Lung (tissue), 12 donors: Measurements from ENCODE around the gene TFF2. TPM values are rescaled to one million over a fixed set of nuclear protein-coding genes. Genes with fewer than 3 reads are reported as not detected.

Source experiments
- ATAC-seq: fragments of 200-7000 bp; cut with Tn5 transposase; one replicate; pipeline ENCODE4 v1.9.1; 2020; ENCODE audit warnings: moderate number of reproducible peaks; ENCODE audit not compliant: insufficient read depth, low FRiP score
- DNase-seq, 3 donors: peaks; one replicate each; pipeline ENCODE4 v3.0.0-alpha.2; 2013 to 2017
- H3K27ac ChIP-seq, 2 donors: one replicate each; pipeline ENCODE4 v1.5.1; 2013; ENCODE audit warnings: mild to moderate bottlenecking in 2 of 2, moderate library complexity in 2 of 2, control low read depth in 1 of 2, inconsistent platforms in 1 of 2, low read depth in 1 of 2, low read length in 1 of 2
- H3K27me3 ChIP-seq, 3 donors: one replicate each; pipeline ENCODE4 v1.5.1; 2013; ENCODE audit warnings: low read length in 2 of 3; ENCODE audit not compliant: control insufficient read depth in 3 of 3, insufficient read depth in 3 of 3
- H3K36me3 ChIP-seq, 4 donors: one replicate each; pipeline ENCODE4 v1.5.1; 2013; ENCODE audit warnings: low read length in 4 of 4, mild to moderate bottlenecking in 1 of 4, moderate library complexity in 1 of 4; ENCODE audit not compliant: control insufficient read depth in 4 of 4, insufficient read depth in 4 of 4
- H3K4me1 ChIP-seq, 5 donors: one replicate each; pipeline ENCODE4 v1.5.1; 2013; ENCODE audit warnings: low read length in 5 of 5, mild to moderate bottlenecking in 2 of 5, moderate library complexity in 1 of 5; ENCODE audit not compliant: control insufficient read depth in 5 of 5, insufficient read depth in 5 of 5
- H3K4me3 ChIP-seq: one replicate; pipeline ENCODE4 v1.5.1; 2013; ENCODE audit warnings: mild to moderate bottlenecking, control low read depth, moderate library complexity
- H3K9ac ChIP-seq, 2 donors: one replicate each; pipeline ENCODE4 v1.5.1; 2013; ENCODE audit warnings: low read length in 2 of 2, control low read depth in 1 of 2; ENCODE audit not compliant: insufficient read depth in 1 of 2
- H3K9me3 ChIP-seq, 4 donors: one replicate each; pipeline ENCODE4 v1.5.1; 2013; ENCODE audit warnings: low read length in 3 of 4, mild to moderate bottlenecking in 1 of 4, moderate library complexity in 1 of 4; ENCODE audit not compliant: control insufficient read depth in 4 of 4, insufficient read depth in 3 of 4
- WGBS, 2 donors: extraction: QIAGEN DNeasy Blood & Tissue Kit; methylation state at CpG; one replicate each; pipeline ENCODE4 v1.1.7; 2013; 5-methylcytosine and 5-hydroxymethylcytosine counted together
- polyA plus RNA-seq, 2 donors: library from polyadenylated mRNA; stranded (reverse); fragments of 200-250 nt; gene quantifications; one replicate each; pipeline ENCODE4 v1.2.1, GENCODE V29; 2013
- total RNA-seq, 2 donors: library from RNA; depleted of rRNA in 1 of 2; stranded (reverse); fragments of >200 nt in 1 of 2; gene quantifications; one replicate each; pipeline ENCODE4 v1.2.1, GENCODE V29; 2014 to 2021
- TF ChIP-seq, protein P1 (sequence below): IDR thresholded peaks from 2 replicates; pipeline ENCODE4 v1.5.1; 2012; ENCODE audit warnings: mild to moderate bottlenecking; ENCODE audit errors: control extremely low read depth, extremely low read depth
- donor health status: control.
- donor health status: control.
- donor health status: Bipolar disorder and iron deficiency.
- donor health status: healthy.
- donor health status: DM: yes; HTN: yes; CAD: no.

The TFF2 gene
- total and polyA plus RNA-seq, 4 donors: not detected

DNA sequence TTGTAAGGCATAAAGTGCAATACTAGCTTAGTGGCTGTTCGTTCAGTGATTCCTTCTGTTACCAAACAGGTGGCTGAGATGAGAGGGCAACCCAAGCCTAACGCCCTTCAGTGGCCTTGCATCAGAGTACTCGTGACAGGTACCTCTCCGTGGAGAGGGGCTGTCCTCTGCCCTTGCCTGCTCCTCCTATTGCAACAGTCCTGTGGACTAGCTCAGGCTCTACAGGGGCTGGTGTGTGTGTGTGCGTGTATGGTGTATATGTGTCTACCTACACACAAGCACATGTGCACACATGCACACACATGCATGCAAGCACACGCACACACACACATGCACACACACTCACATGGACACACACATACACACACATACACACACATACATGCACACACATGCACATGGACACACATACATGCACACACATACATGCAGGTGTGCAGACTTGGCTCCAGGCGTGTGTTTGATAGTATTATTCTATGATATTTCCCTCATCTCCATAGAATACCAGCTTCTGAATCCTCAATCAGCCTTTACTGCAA is 50.7 kb downstream of the TFF2 start:
- peak overlapping the region in 1 of 2 donors; percentile 42 for H3K27ac ChIP-seq
- TF ChIP-seq, protein P1, sequence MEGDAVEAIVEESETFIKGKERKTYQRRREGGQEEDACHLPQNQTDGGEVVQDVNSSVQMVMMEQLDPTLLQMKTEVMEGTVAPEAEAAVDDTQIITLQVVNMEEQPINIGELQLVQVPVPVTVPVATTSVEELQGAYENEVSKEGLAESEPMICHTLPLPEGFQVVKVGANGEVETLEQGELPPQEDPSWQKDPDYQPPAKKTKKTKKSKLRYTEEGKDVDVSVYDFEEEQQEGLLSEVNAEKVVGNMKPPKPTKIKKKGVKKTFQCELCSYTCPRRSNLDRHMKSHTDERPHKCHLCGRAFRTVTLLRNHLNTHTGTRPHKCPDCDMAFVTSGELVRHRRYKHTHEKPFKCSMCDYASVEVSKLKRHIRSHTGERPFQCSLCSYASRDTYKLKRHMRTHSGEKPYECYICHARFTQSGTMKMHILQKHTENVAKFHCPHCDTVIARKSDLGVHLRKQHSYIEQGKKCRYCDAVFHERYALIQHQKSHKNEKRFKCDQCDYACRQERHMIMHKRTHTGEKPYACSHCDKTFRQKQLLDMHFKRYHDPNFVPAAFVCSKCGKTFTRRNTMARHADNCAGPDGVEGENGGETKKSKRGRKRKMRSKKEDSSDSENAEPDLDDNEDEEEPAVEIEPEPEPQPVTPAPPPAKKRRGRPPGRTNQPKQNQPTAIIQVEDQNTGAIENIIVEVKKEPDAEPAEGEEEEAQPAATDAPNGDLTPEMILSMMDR: no peak
- WGBS, 2 donors: 72 to 78% methylated on average over 7 of the region's 7 CpGs
- H3K9ac ChIP-seq: no peak overlapping the region
- H3K27me3 ChIP-seq: peaks cover 0 to 4% (median 0%) of the 10 kb centered on the region in 3 donors
- H3K4me1 ChIP-seq: peaks cover 0 to 15% (median 7%) of the 10 kb centered on the region in 5 donors
- H3K4me3 ChIP-seq: no peak overlapping the region
- ATAC-seq (no peak), DNase-seq (no peak)
- peaks cover 0 to 11% (median 3%) of the 10 kb centered on the region in 4 donors for H3K36me3 ChIP-seq
- no peaks in the 10 kb centered on the region for H3K9me3 ChIP-seq

DNA sequence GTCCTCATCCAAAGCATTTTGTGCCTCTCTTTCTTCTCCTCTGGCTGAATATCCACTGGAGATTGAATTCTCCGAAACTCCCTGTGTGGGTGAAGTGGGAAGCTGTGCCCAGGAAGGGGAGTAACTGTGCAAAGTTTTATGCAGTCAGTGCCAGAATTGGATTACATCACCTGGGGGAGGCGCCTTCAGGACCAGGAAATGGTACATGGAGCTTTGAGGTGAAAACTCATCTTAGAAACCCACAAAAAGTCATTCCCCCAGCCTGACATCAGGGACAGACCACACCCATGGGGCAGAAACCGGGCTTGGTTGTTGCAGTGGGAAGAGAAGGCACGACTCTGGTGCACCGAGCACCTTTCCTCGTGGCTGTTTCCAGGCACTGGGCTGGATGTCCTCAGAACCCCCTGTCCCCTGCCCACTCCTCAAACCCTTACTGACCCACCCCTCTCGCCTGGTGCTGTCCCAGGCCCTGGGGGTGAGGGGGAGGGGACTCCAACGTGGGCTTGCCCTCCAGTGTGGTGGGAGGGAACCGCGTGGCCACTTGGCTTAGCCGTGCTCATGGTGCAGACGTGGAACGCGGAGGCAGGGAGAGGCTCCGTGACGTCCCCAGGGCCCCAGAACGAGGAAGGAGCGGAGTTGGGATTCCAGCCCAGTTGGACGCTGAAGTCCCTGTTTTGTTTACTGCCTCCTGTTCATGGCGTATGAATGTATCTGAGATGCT is 51.3 kb downstream of the TFF2 start:
- H3K27me3 ChIP-seq: peaks cover 0 to 4% (median 0%) of the 10 kb centered on the region in 3 donors
- peaks cover 0 to 15% (median 7%) of the 10 kb centered on the region in 5 donors for H3K4me1 ChIP-seq
- no peak overlapping the region for H3K9ac ChIP-seq
- H3K9me3 ChIP-seq: no peaks in the 10 kb centered on the region
- DNase-seq (no peak), ATAC-seq (no peak)
- H3K27ac ChIP-seq: peak overlapping the region in 1 of 2 donors; percentile 42
- WGBS, 2 donors: 74% methylated on average over 20 of the region's 20 CpGs
- no peak overlapping the region for H3K4me3 ChIP-seq
- TF ChIP-seq, protein P1: no peak
- H3K36me3 ChIP-seq: peaks cover 0 to 15% (median 3%) of the 10 kb centered on the region in 4 donors

DNA sequence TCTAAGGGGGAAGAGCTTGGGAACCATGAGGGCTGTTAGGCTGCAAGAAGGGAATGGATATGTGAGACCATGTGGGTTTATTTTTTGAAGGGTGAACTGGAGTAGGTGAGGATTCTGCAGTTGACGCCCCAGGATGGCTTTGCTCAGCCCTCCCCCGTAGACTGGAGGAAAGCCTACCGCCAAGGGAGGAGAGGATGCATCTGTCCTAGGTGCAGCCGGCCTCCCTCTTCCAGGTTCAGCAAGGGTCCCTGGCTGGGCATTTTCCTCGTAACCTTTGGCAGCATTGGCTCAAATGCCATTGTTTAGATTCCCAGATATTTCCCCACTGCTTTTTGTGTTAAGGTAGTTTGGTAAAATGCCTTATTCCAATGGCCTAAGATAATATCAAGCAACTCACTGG is 52.1 kb downstream of the TFF2 start:
- WGBS, 2 donors: 84 to 93% methylated on average over 5 of the region's 5 CpGs
- H3K36me3 ChIP-seq: peaks cover 0 to 23% (median 4%) of the 10 kb centered on the region in 4 donors
- H3K27me3 ChIP-seq: peaks cover 0 to 4% (median 0%) of the 10 kb centered on the region in 3 donors
- H3K9me3 ChIP-seq: peaks cover 0 to under 1% (median 0%) of the 10 kb centered on the region in 4 donors
- ATAC-seq (no peak), DNase-seq (no peak)
- H3K27ac ChIP-seq: no peak overlapping the region
- H3K4me3 ChIP-seq: no peak overlapping the region
- no peak overlapping the region for H3K9ac ChIP-seq
- H3K4me1 ChIP-seq: peaks cover 0 to 15% (median 7%) of the 10 kb centered on the region in 5 donors
- TF ChIP-seq, protein P1: no peak
